GM12875 (cell line): ENCODE measurements around the gene ASCC2.
"Not testable (repeated sequence)": the region's sequence is repeated elsewhere in the genome, so short reads cannot be mapped to it uniquely, and the experiment has no call there.

Experiments
- H3K4me3 ChIP-seq: one replicate; pipeline ENCODE4 v1.5.1; 2011; ENCODE audit warnings: low read depth, low read length, control low read depth
- CTCF ChIP-seq: IDR thresholded peaks from 2 replicates; pipeline ENCODE4 v1.5.1; 2011; ENCODE audit warnings: low read depth, mild to moderate bottlenecking, control low read depth, inconsistent platforms, low read length, moderate library complexity, borderline replicate concordance; ENCODE audit not compliant: insufficient read depth

Gene ASCC2

GRCh38 chr22:29867851-29868250 lies 29.8 kb upstream of the ASCC2 start:
- no peak for TF ChIP-seq CTCF
- no peak overlapping the region for H3K4me3 ChIP-seq

GRCh38 chr22:29867260-29867659 lies 29.2 kb upstream of the ASCC2 start:
- no peak for TF ChIP-seq CTCF
- no peak overlapping the region for H3K4me3 ChIP-seq

- not testable (repeated sequence) for H3K4me3 ChIP-seq
Measured at GRCh38 chr22:29865572-29865971, 27.5 kb upstream of the ASCC2 start.

- no peak for TF ChIP-seq CTCF
- H3K4me3 ChIP-seq = no peak overlapping the region
Measured at GRCh38 chr22:29861672-29862297, 23.7 kb upstream of the ASCC2 start.

GRCh38 chr22:29860006-29860766 lies 22.1 kb upstream of the ASCC2 start:
- no peak for TF ChIP-seq CTCF
- H3K4me3 ChIP-seq = no peak overlapping the region

GRCh38 chr22:29859030-29859429 lies 21.0 kb upstream of the ASCC2 start:
- H3K4me3 ChIP-seq = not testable (repeated sequence)

GRCh38 chr22:29856496-29856895 lies 18.4 kb upstream of the ASCC2 start:
- TF ChIP-seq CTCF = no peak
- H3K4me3 ChIP-seq = no peak overlapping the region

GRCh38 chr22:29855611-29856181 lies 17.6 kb upstream of the ASCC2 start:
- TF ChIP-seq CTCF = no peak
- H3K4me3 ChIP-seq = no peak overlapping the region
